GM12878 (cell line): ENCODE results near the gene TMEM120B. TPM values are rescaled to one million over a fixed set of nuclear protein-coding genes. Genes with fewer than 3 reads are reported as not detected.

Experiments used
- ATAC-seq: fragments of 200-7000 bp; cut with Tn5 transposase; 3 replicates; pipeline ENCODE4 v1.9.1; 2020; ENCODE audit warnings: mild to moderate bottlenecking, moderate library complexity
- BruUV-seq: library from RNA; stranded (reverse); fragments of 400-500 nt; replicated peaks from 2 replicates; lab custom pipeline; 2021; lab: Mats Ljungman, UMichigan
- CTCF ChIA-PET: fragments of 300-600 bp; sonication (Branson Sonifier 250); formaldehyde crosslinking; extraction: SDS; loops from one replicate; lab custom pipeline; 2021; ENCODE audit warnings: inconsistent platforms; lab: Yijun Ruan, JAX
- POLR2A ChIA-PET: fragments of 350-600 bp; formaldehyde crosslinking; extraction: SDS; loops from one replicate; lab custom pipeline; 2021; ENCODE audit warnings: inconsistent platforms; lab: Charles Lee
- RAD21 ChIA-PET: fragments of 300-600 bp; sonication (Branson Sonifier 250); formaldehyde crosslinking; loops from one replicate; lab custom pipeline; 2023; ENCODE audit warnings: antibody characterized with exemption; ENCODE audit not compliant: unreplicated experiment; lab: Charles Lee
- SMC1A ChIA-PET: fragments of 300-600 bp; sonication (Branson Sonifier 250); formaldehyde crosslinking; loops from one replicate; lab custom pipeline; 2023; ENCODE audit not compliant: unreplicated experiment, uncharacterized antibody; lab: Charles Lee
- DNase-seq: peaks from one replicate; pipeline ENCODE4 v3.0.0-alpha.2; 2011; ENCODE audit warnings: low read depth, low spot score
- FAIRE-seq: peaks from 3 replicates; lab custom pipeline; 2011; peaks lifted over from hg19 to GRCh38; lab: Jason Lieb, UNC
- H2AFZ ChIP-seq: 2 replicates; pipeline ENCODE4 v1.6.0; 2011; ENCODE audit warnings: low read depth, low read length, control low read depth; ENCODE audit not compliant: control insufficient read depth
- H3K27ac ChIP-seq: 2 replicates; pipeline ENCODE4 v1.5.1; 2011; ENCODE audit warnings: control low read depth; ENCODE audit not compliant: control insufficient read depth, insufficient read depth
- H3K27me3 ChIP-seq, 2 experiments: replicated peaks in 1 of 2; 2 replicates each; pipeline versions ENCODE4 v1.6.0 to v1.6.1; 2011; ENCODE audit warnings: low read length in 1 of 2; ENCODE audit not compliant: control insufficient read depth in 2 of 2, insufficient read depth in 2 of 2
- H3K36me3 ChIP-seq, 2 experiments: 2 replicates each; pipeline ENCODE4 v1.5.1; 2011; ENCODE audit warnings: low read length in 1 of 2; ENCODE audit not compliant: control insufficient read depth in 2 of 2, insufficient read depth in 2 of 2
- H3K4me1 ChIP-seq: 2 replicates; pipeline ENCODE4 v1.6.1; 2011; ENCODE audit warnings: mild to moderate bottlenecking, low read length, moderate library complexity, mixed read lengths; ENCODE audit not compliant: control insufficient read depth, insufficient read depth
- H3K4me2 ChIP-seq: 2 replicates; pipeline ENCODE4 v1.6.0; 2011; ENCODE audit warnings: control low read depth; ENCODE audit not compliant: control insufficient read depth, insufficient read depth
- H3K4me3 ChIP-seq: fragments of 200-600 bp; sonication (generic); 2 replicates; pipeline ENCODE4 v1.5.1; 2016
- H3K79me2 ChIP-seq: 2 replicates; pipeline ENCODE4 v1.6.0; 2011; ENCODE audit warnings: low read length; ENCODE audit not compliant: control insufficient read depth, insufficient read depth
- H3K9ac ChIP-seq: 2 replicates; pipeline ENCODE4 v1.8.0; 2011; ENCODE audit warnings: low read length, control low read depth, mixed read lengths; ENCODE audit not compliant: control insufficient read depth, insufficient read depth
- H3K9me3 ChIP-seq: replicated peaks from 3 replicates; pipeline ENCODE4 v1.5.1; 2011; ENCODE audit warnings: mild to moderate bottlenecking, low read length; ENCODE audit not compliant: control insufficient read depth, insufficient read depth
- H4K20me1 ChIP-seq: 2 replicates; pipeline ENCODE4 v1.6.0; 2011; ENCODE audit not compliant: control insufficient read depth, insufficient read depth
- CEBPB ChIP-seq, 2 experiments: fragments of 150-350 bp in 1 of 2; IDR thresholded peaks; 2 replicates each; pipeline ENCODE4 v1.6.1; 2012 to 2014; ENCODE audit warnings: low read depth in 2 of 2, low read length in 2 of 2, borderline replicate concordance in 1 of 2, inconsistent platforms in 1 of 2
- CREM ChIP-seq: IDR thresholded peaks from 2 replicates; pipeline ENCODE4 v1.6.1; 2014; ENCODE audit warnings: antibody characterized with exemption, low read depth
- IRF4 ChIP-seq: IDR thresholded peaks from 2 replicates; pipeline ENCODE4 v1.6.1; 2011; ENCODE audit warnings: low read depth, low read length
- SMAD1 ChIP-seq: fragments of 450-650 bp; IDR thresholded peaks from 2 replicates; pipeline ENCODE4 v1.6.1; 2018; ENCODE audit warnings: mild to moderate bottlenecking, low read depth; ENCODE audit not compliant: partially characterized antibody
- SREBF2 ChIP-seq: IDR thresholded peaks from 2 replicates; pipeline ENCODE4 v1.6.1; 2012; ENCODE audit warnings: mild to moderate bottlenecking, low read length
- ZNF207 ChIP-seq: fragments of 450-650 bp; IDR thresholded peaks from 2 replicates; pipeline ENCODE4 v1.6.1; 2014; ENCODE audit warnings: antibody characterized with exemption, mild to moderate bottlenecking, borderline replicate concordance
- WGBS: methylation state at CpG from one replicate; pipeline ENCODE4 v1.1.6; 2016; ENCODE audit warnings: low lambda C conversion rate; ENCODE audit not compliant: insufficient replicate concordance, insufficient coverage; ENCODE audit errors: missing lambda C conversion rate; 5-methylcytosine and 5-hydroxymethylcytosine counted together
- in situ Hi-C: fragments of 300-500 bp; cut with MboI; formaldehyde crosslinking; loops from 9 replicates; pipeline ENCODE4 v1.14.3; 2018; ENCODE audit warnings: mixed read lengths
- intact Hi-C: fragments of 100-400 bp; cut with micrococcal nuclease; formaldehyde crosslinking; loops from one replicate; pipeline ENCODE4 v1.14.2; 2022; ENCODE audit not compliant: unreplicated experiment
- polyA plus RNA-seq, 11 experiments: library from polyadenylated mRNA; depleted of rRNA in 4 of 11; unstranded in 6 of 11; stranded (reverse) in 5 of 11; fragments of >200 nt; fragmentation: Nextera tagmentation in 4 of 11; fragmentation: Illumina TruSeq in 1 of 11; extraction: Ambion mirVana in 4 of 11; extraction: Trizol in 1 of 11; gene quantifications; 1 replicate in 1 of 11; 2 replicates in 10 of 11; pipeline versions ENCODE4 v1.2.1 to v1.2.3, GENCODE V29; 2011 to 2016; ENCODE audit warnings: inconsistent platforms in 2 of 11, missing spikeins in 2 of 11, low read depth in 1 of 11
- total RNA-seq, 4 experiments: library from RNA; depleted of rRNA in 3 of 4; stranded (reverse); fragments of >200 nt in 3 of 4; fragmentation: Illumina TruSeq in 1 of 4; extraction: Trizol in 1 of 4; gene quantifications; 2 replicates each; pipeline versions ENCODE4 v1.2.1 to v1.2.3, GENCODE V29; 2013 to 2021
- TF ChIP-seq, protein P1 (sequence below): IDR thresholded peaks from 2 replicates; pipeline ENCODE4 v1.6.1; 2012; ENCODE audit warnings: low read depth, low read length, improper control_type of control experiment
- TF ChIP-seq, protein P2 (sequence below): fragments of 450-650 bp; formaldehyde crosslinking; IDR thresholded peaks from 2 replicates; pipeline ENCODE4 v1.5.0; 2022; ENCODE audit warnings: mild to moderate bottlenecking, missing genetic modification characterization
- TF ChIP-seq, protein P3 (sequence below): IDR thresholded peaks from 2 replicates; pipeline ENCODE4 v1.6.1; 2012; ENCODE audit warnings: low read depth, low read length, improper control_type of control experiment
- TF ChIP-seq, protein P4 (sequence below): fragments of 450-650 bp; IDR thresholded peaks from 2 replicates; pipeline ENCODE4 v1.6.1; 2017; ENCODE audit warnings: mild to moderate bottlenecking

Gene TMEM120B
- total and polyA plus RNA-seq, 10 of the 15 experiments (the other 5 are each of a cell fraction or from before 2014, with no cell fraction given): 4.0 to 26.2 (median 9.2) TPM

DNA sequence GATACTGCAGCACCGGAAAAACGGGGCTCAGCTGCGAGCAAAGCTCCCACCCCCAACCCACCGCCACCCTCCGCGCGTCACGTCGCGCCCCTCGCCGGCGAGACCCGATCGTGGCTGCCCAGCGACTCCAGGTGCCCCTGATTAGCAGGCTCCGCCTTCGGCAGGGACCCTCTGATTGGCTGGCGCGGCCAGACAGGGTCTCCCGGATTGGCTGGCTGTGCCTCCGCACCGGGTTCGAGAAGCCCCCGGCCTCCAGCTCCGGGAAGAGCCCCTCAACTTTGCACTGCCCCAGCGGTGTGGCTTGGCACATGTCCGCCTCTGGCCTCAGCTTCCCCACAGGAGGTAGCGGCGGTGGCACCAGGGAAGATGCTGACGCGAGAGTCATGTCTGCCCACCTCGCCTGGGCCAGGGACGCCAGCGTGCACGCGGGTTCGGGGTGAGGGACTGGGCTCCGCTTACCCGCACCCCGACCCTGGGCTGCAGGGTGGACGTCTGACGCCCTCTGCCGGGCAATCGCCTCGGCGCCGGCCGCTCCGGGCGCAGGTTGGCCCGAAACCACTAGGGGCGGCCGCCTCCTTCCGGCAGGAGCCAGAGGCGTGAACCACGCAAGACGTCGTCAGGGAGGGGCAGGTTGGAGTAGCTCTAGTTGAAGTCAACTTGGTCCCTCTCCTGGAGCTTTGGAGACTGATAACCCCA lies 81.4 kb downstream of the TMEM120B start:
- peak; percentile 71 for ATAC-seq
- Histone ChIP-seq H2AFZ (peak overlapping the region; percentile 73), H3K27me3 (no peaks in the 10 kb centered on the region), H3K4me1 (peaks cover 44% of the 10 kb centered on the region), H3K9ac (peak overlapping the region; percentile 57), H3K4me3 (peak overlapping the region; percentile 97), H3K36me3 (peaks cover 9 to 15% of the 10 kb centered on the region in 2 experiments; a peak in 3 of 4 replicates), H3K4me2 (peak overlapping the region; percentile 93), H3K79me2 (peaks cover 57% of the 10 kb centered on the region), H3K27ac (peak overlapping the region; percentile 73), H4K20me1 (no peaks in the 10 kb centered on the region; the same call in 1 of the 2 replicates), H3K9me3 (no peaks in the 10 kb centered on the region)
- no TSS peak for BruUV-seq
- SMC1A ChIA-PET: interaction anchor here (0.6 to 10.5 kb wide), 31 partner anchors 10 to 373 kb away, joined by 3 to 226 read pairs (median 5); partner anchors contain the start of genes CFAP251, PSMD9, SETD1B and TMEM120B
- intact Hi-C loops: loop anchor here (1.0 kb wide), 4 partner anchors 18 to 97 kb away; partner anchors contain the start of gene PSMD9
- in situ Hi-C loops: loop anchor here (5.0 kb wide), 1 partner anchor 102 kb away; no protein-coding TSS in a partner anchor
- RAD21 ChIA-PET: interaction anchor here (0.6 to 11.7 kb wide), 32 partner anchors 13 to 442 kb away, joined by 3 to 395 read pairs (median 5); partner anchors contain the start of genes ANAPC5, CFAP251, ORAI1 and PSMD9
- under 1% methylated on average over 58 of the region's 59 CpGs for WGBS
- peak; percentile 88 for FAIRE-seq
- CTCF ChIA-PET: interaction anchor here (0.6 to 16.2 kb wide), 50 partner anchors 14 to 369 kb away, joined by 3 to 565 read pairs (median 4); partner anchors contain the start of genes CFAP251, ORAI1, PSMD9 and SETD1B
- POLR2A ChIA-PET: interaction anchor here (0.6 to 7.9 kb wide), 14 partner anchors 10 to 107 kb away, joined by 3 to 155 read pairs (median 4); partner anchors contain the start of genes PSMD9, SETD1B and TMEM120B
- peak; percentile 82 for DNase-seq
- TF ChIP-seq SREBF2: no peak
- no peak for TF ChIP-seq CEBPB (IDR thresholded peaks at IDR 0.05; ENCODE audit: borderline replicate concordance in 1 of 2, low read depth in 2 of 2, low read length in 2 of 2)
- TF ChIP-seq ZNF207: peak; percentile 87; the same call in 1 of the 2 replicates
- TF ChIP-seq IRF4: peak; percentile 99
- TF ChIP-seq, protein P1, sequence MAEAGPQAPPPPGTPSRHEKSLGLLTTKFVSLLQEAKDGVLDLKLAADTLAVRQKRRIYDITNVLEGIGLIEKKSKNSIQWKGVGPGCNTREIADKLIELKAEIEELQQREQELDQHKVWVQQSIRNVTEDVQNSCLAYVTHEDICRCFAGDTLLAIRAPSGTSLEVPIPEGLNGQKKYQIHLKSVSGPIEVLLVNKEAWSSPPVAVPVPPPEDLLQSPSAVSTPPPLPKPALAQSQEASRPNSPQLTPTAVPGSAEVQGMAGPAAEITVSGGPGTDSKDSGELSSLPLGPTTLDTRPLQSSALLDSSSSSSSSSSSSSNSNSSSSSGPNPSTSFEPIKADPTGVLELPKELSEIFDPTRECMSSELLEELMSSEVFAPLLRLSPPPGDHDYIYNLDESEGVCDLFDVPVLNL: no peak; the same call in 1 of the 2 replicates
- peak; percentile 77 for TF ChIP-seq CREM
- no peak for TF ChIP-seq SMAD1
- TF ChIP-seq, protein P2, sequence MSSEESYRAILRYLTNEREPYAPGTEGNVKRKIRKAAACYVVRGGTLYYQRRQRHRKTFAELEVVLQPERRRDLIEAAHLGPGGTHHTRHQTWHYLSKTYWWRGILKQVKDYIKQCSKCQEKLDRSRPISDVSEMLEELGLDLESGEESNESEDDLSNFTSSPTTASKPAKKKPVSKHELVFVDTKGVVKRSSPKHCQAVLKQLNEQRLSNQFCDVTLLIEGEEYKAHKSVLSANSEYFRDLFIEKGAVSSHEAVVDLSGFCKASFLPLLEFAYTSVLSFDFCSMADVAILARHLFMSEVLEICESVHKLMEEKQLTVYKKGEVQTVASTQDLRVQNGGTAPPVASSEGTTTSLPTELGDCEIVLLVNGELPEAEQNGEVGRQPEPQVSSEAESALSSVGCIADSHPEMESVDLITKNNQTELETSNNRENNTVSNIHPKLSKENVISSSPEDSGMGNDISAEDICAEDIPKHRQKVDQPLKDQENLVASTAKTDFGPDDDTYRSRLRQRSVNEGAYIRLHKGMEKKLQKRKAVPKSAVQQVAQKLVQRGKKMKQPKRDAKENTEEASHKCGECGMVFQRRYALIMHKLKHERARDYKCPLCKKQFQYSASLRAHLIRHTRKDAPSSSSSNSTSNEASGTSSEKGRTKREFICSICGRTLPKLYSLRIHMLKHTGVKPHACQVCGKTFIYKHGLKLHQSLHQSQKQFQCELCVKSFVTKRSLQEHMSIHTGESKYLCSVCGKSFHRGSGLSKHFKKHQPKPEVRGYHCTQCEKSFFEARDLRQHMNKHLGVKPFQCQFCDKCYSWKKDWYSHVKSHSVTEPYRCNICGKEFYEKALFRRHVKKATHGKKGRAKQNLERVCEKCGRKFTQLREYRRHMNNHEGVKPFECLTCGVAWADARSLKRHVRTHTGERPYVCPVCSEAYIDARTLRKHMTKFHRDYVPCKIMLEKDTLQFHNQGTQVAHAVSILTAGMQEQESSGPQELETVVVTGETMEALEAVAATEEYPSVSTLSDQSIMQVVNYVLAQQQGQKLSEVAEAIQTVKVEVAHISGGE (CRISPR knock-in tag): no peak
- TF ChIP-seq, protein P3, sequence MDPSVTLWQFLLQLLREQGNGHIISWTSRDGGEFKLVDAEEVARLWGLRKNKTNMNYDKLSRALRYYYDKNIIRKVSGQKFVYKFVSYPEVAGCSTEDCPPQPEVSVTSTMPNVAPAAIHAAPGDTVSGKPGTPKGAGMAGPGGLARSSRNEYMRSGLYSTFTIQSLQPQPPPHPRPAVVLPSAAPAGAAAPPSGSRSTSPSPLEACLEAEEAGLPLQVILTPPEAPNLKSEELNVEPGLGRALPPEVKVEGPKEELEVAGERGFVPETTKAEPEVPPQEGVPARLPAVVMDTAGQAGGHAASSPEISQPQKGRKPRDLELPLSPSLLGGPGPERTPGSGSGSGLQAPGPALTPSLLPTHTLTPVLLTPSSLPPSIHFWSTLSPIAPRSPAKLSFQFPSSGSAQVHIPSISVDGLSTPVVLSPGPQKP: peak; percentile 84
- TF ChIP-seq, protein P4, sequence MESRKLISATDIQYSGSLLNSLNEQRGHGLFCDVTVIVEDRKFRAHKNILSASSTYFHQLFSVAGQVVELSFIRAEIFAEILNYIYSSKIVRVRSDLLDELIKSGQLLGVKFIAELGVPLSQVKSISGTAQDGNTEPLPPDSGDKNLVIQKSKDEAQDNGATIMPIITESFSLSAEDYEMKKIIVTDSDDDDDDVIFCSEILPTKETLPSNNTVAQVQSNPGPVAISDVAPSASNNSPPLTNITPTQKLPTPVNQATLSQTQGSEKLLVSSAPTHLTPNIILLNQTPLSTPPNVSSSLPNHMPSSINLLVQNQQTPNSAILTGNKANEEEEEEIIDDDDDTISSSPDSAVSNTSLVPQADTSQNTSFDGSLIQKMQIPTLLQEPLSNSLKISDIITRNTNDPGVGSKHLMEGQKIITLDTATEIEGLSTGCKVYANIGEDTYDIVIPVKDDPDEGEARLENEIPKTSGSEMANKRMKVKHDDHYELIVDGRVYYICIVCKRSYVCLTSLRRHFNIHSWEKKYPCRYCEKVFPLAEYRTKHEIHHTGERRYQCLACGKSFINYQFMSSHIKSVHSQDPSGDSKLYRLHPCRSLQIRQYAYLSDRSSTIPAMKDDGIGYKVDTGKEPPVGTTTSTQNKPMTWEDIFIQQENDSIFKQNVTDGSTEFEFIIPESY: peak; percentile 80; the same call in 1 of the 2 replicates
